Endothelial cell of umbilical vein (primary cell): ENCODE data around the gene TUBG2. TPM values are rescaled to one million over a fixed set of nuclear protein-coding genes. Genes with fewer than 3 reads are reported as not detected.

Source experiments
- BruUV-seq: library from RNA; stranded (reverse); fragments of 400-500 nt; replicated peaks from 2 replicates; lab custom pipeline; 2021; lab: Mats Ljungman, UMichigan
- CTCF ChIA-PET: fragments of 300-600, 350-600 bp; sonication (Branson Sonifier 250); formaldehyde crosslinking; loops from one replicate; lab custom pipeline; 2021; ENCODE audit warnings: antibody characterized with exemption, inconsistent platforms; lab: Charles Lee
- POLR2A ChIA-PET: fragments of 300-600, 350-600 bp; sonication (Branson Sonifier 250); formaldehyde crosslinking; loops from one replicate; lab custom pipeline; 2021; ENCODE audit warnings: antibody characterized with exemption, inconsistent platforms; lab: Charles Lee
- DNase-seq: peaks from one replicate; pipeline ENCODE4 v3.0.0-alpha.2; 2011; ENCODE audit warnings: low read depth, low spot score
- FAIRE-seq: peaks from 2 replicates; lab custom pipeline; 2011; peaks lifted over from hg19 to GRCh38; lab: Jason Lieb, UNC
- H2AFZ ChIP-seq: 2 replicates; pipeline ENCODE4 v1.6.0; 2012; ENCODE audit warnings: low read depth, low read length, control low read depth, inconsistent platforms
- H3K27ac ChIP-seq: 2 replicates; pipeline ENCODE4 v1.5.1; 2011; ENCODE audit warnings: low read depth, mild to moderate bottlenecking, control low read depth, low read length, moderate library complexity; ENCODE audit not compliant: insufficient read depth
- H3K27me3 ChIP-seq, 2 experiments: 2 replicates each; pipeline versions ENCODE4 v1.6.0 to v1.6.1; 2011; ENCODE audit warnings: low read length in 2 of 2, mixed read lengths in 1 of 2; ENCODE audit not compliant: control insufficient read depth in 2 of 2, insufficient read depth in 2 of 2
- H3K36me3 ChIP-seq, 2 experiments: 2 replicates in 1 of 2; 3 replicates in 1 of 2; pipeline ENCODE4 v1.5.1; 2011; ENCODE audit warnings: low read length in 2 of 2, mild to moderate bottlenecking in 1 of 2, moderate library complexity in 1 of 2; ENCODE audit not compliant: control insufficient read depth in 2 of 2, insufficient read depth in 2 of 2; ENCODE audit errors: extremely low read depth in 1 of 2
- H3K4me1 ChIP-seq: 3 replicates; pipeline ENCODE4 v1.5.1; 2011; ENCODE audit warnings: mild to moderate bottlenecking, low read length; ENCODE audit not compliant: control insufficient read depth, insufficient read depth; ENCODE audit errors: extremely low read depth
- H3K4me2 ChIP-seq: 2 replicates; pipeline ENCODE4 v1.6.1; 2011; ENCODE audit warnings: low read length, control low read depth, mixed read lengths; ENCODE audit not compliant: insufficient read depth
- H3K4me3 ChIP-seq, 3 experiments: fragments of 200-600 bp in 1 of 3; sonication (generic), shearing (Covaris generic) in 1 of 3; replicated peaks in 1 of 3; 2 replicates each; pipeline ENCODE4 v1.5.1; 2011 to 2016; ENCODE audit warnings: control low read depth in 3 of 3, low read length in 3 of 3, mild to moderate bottlenecking in 2 of 3, inconsistent platforms in 1 of 3, low read depth in 1 of 3, moderate library complexity in 1 of 3; ENCODE audit not compliant: insufficient read depth in 1 of 3
- H3K79me2 ChIP-seq: 2 replicates; pipeline ENCODE4 v1.6.0; 2012; ENCODE audit warnings: low read length, inconsistent platforms; ENCODE audit not compliant: control insufficient read depth, insufficient read depth
- H3K9ac ChIP-seq: replicated peaks from 2 replicates; pipeline ENCODE3; 2011; ENCODE audit warnings: low read length, control low read depth; ENCODE audit not compliant: insufficient read depth; ENCODE audit errors: extremely low read depth
- H3K9me1 ChIP-seq: replicated peaks from 3 replicates; pipeline ENCODE4 v1.6.0; 2011; ENCODE audit warnings: mild to moderate bottlenecking, low read length; ENCODE audit not compliant: control insufficient read depth, insufficient read depth; ENCODE audit errors: extremely low read depth
- H3K9me3 ChIP-seq: replicated peaks from 2 replicates; pipeline ENCODE4 v1.5.1; 2012; ENCODE audit warnings: low read length, inconsistent platforms; ENCODE audit not compliant: control insufficient read depth, insufficient read depth
- H4K20me1 ChIP-seq: replicated peaks from 2 replicates; pipeline ENCODE3; 2011; ENCODE audit warnings: mild to moderate bottlenecking, low read length; ENCODE audit not compliant: control insufficient read depth, insufficient read depth; ENCODE audit errors: extremely low read depth
- CTCF ChIP-seq, 2 donors: IDR thresholded peaks; 1 replicate in 1 of 2; 2 replicates in 1 of 2; pipeline ENCODE4 v1.5.1; 2011; ENCODE audit warnings: low read length in 2 of 2, mild to moderate bottlenecking in 2 of 2, moderate library complexity in 2 of 2, control low read depth in 1 of 2, inconsistent platforms in 1 of 2, low read depth in 1 of 2; ENCODE audit not compliant: insufficient read depth in 1 of 2; ENCODE audit errors: extremely low read depth in 1 of 2
- FOS ChIP-seq: IDR thresholded peaks from 2 replicates; pipeline ENCODE4 v1.6.1; 2011; ENCODE audit warnings: mild to moderate bottlenecking, low read length, moderate library complexity, borderline replicate concordance; ENCODE audit not compliant: insufficient read depth
- JUN ChIP-seq: IDR thresholded peaks from 2 replicates; pipeline ENCODE4 v1.6.1; 2011; ENCODE audit warnings: borderline replicate concordance, low read depth; ENCODE audit not compliant: insufficient read length, insufficient read depth
- MYC ChIP-seq: IDR thresholded peaks from one replicate; pipeline ENCODE4 v1.6.1; 2011; ENCODE audit warnings: mild to moderate bottlenecking, low read depth, low read length
- POLR2A ChIP-seq: IDR thresholded peaks from 2 replicates; pipeline ENCODE4 v1.6.1; 2012; ENCODE audit warnings: low read depth, mild to moderate bottlenecking, control low read depth, low read length
- dilution Hi-C: fragments of 300-500 bp; cut with MboI; formaldehyde crosslinking; loops from one replicate; pipeline ENCODE4 v1.15.0; 2019; ENCODE audit warnings: low sequenced_read_pairs; ENCODE audit not compliant: extremely low pct_ligation_motif_present
- intact Hi-C: fragments of 100-400 bp; cut with micrococcal nuclease; formaldehyde crosslinking; loops from one replicate; pipeline ENCODE4 v1.10.0; 2022
- polyA plus RNA-seq, 4 experiments: library from polyadenylated mRNA; depleted of rRNA in 3 of 4; stranded (reverse) in 3 of 4; unstranded in 1 of 4; fragments of >200 nt; gene quantifications; 2 replicates each; pipeline versions ENCODE4 v1.2.1 to v1.2.3, GENCODE V29; 2011 to 2012; ENCODE audit warnings: missing spikeins in 1 of 4
- total RNA-seq: library from RNA; stranded (reverse); gene quantifications from 2 replicates; pipeline ENCODE4 v1.2.3, GENCODE V29; 2021

Gene TUBG2
- total and polyA plus RNA-seq, 2 donors (not counting 3 experiments of a cell fraction or from before 2014, with no cell fraction given) = 13.2 to 17.7 TPM

GRCh38 chr17:42667088-42667951, 8.2 kb downstream of the TUBG2 start:
- H3K27ac ChIP-seq = no peak overlapping the region
- FAIRE-seq (peak; percentile 78), DNase-seq (peak; percentile 49)
- CTCF ChIA-PET = interaction anchor here (0.8 to 2.0 kb wide), 7 partner anchors 8 to 89 kb away, joined by 3 to 10 read pairs (median 3); partner anchors contain the start of genes CCR10, CNTNAP1, PSMC3IP and TUBG2
- POLR2A ChIA-PET = interaction anchor here (0.6 kb wide), 1 partner anchor 63 kb away, joined by 10 read pairs; no protein-coding TSS in a partner anchor
- dilution Hi-C loops = no loop called here
- H3K79me2 ChIP-seq = no peaks in the 10 kb centered on the region
- H3K36me3 ChIP-seq = peaks cover 11 to 21% of the 10 kb centered on the region in 2 experiments
- TF ChIP-seq MYC (no peak), JUN (peak; percentile 50), FOS (peak; percentile 62)
- no peak overlapping the region for H2AFZ ChIP-seq
- H3K9me1 ChIP-seq = no peaks in the 10 kb centered on the region
- intact Hi-C loops = no loop called here
- H3K9me3 ChIP-seq = no peaks in the 10 kb centered on the region
- H3K4me3 ChIP-seq = no peak overlapping the region
- peaks cover 7% of the 10 kb centered on the region for H3K4me1 ChIP-seq
- no TSS peak for BruUV-seq
- no peak overlapping the region for H3K4me2 ChIP-seq
- H3K27me3 ChIP-seq = no peaks in the 10 kb centered on the region
- no peak overlapping the region for H3K9ac ChIP-seq
- H4K20me1 ChIP-seq = no peaks in the 10 kb centered on the region

- Histone ChIP-seq H3K4me2 (no peak overlapping the region), H3K36me3 (peaks cover 11 to 27% of the 10 kb centered on the region in 2 experiments), H3K9me3 (no peaks in the 10 kb centered on the region), H3K27me3 (no peaks in the 10 kb centered on the region), H2AFZ (no peak overlapping the region), H3K79me2 (no peaks in the 10 kb centered on the region), H3K4me3 (no peak overlapping the region), H3K9ac (no peak overlapping the region), H3K9me1 (no peaks in the 10 kb centered on the region), H4K20me1 (no peaks in the 10 kb centered on the region), H3K4me1 (peaks cover 12% of the 10 kb centered on the region), H3K27ac (no peak overlapping the region)
- DNase-seq (no peak), FAIRE-seq (no peak)
- ChIA-PET POLR2A (no interaction called here), CTCF (no interaction called here)
- intact Hi-C loops (no loop called here), dilution Hi-C loops (no loop called here)
- TF ChIP-seq CTCF (IDR thresholded peaks at IDR 0.05; ENCODE audit: extremely low read depth in 1 of 2, insufficient read depth in 1 of 2, low read depth in 1 of 2, low read length in 2 of 2) (no peak), POLR2A (no peak)
- no TSS peak for BruUV-seq
These were observed 10.6 kb downstream of the TUBG2 start for GRCh38 chr17:42669705-42669976.
